Keratinocyte (primary cell): ENCODE data around the gene ERC2. TPM values are rescaled to one million over a fixed set of nuclear protein-coding genes. Genes with fewer than 3 reads are reported as not detected.

ENCODE experiments used
- DNase-seq: peaks from one replicate; pipeline ENCODE4 v3.0.0-alpha.2; 2011; ENCODE audit warnings: low read depth, missing footprints, low spot score
- FAIRE-seq: peaks from 2 replicates; lab custom pipeline; 2011; peaks lifted over from hg19 to GRCh38; lab: Jason Lieb, UNC
- H2AFZ ChIP-seq: 2 replicates; pipeline ENCODE4 v1.6.0; 2012; ENCODE audit warnings: low read length, control low read depth, inconsistent platforms; ENCODE audit not compliant: control insufficient read depth
- H3K27ac ChIP-seq: 2 replicates; pipeline ENCODE4 v1.5.1; 2011; ENCODE audit warnings: low read length; ENCODE audit not compliant: control insufficient read depth, insufficient read depth
- H3K27me3 ChIP-seq: 3 replicates; pipeline ENCODE4 v1.6.0; 2011; ENCODE audit warnings: low read length; ENCODE audit not compliant: control insufficient read depth, insufficient read depth; ENCODE audit errors: extremely low read depth
- H3K36me3 ChIP-seq, 2 experiments: 2 replicates in 1 of 2; 3 replicates in 1 of 2; pipeline ENCODE4 v1.5.1; 2011; ENCODE audit warnings: low read length in 2 of 2, mild to moderate bottlenecking in 1 of 2; ENCODE audit not compliant: control insufficient read depth in 2 of 2, insufficient read depth in 2 of 2; ENCODE audit errors: extremely low read depth in 1 of 2
- H3K4me1 ChIP-seq: 3 replicates; pipeline ENCODE4 v1.5.1; 2011; ENCODE audit warnings: low read length; ENCODE audit not compliant: control insufficient read depth, insufficient read depth; ENCODE audit errors: extremely low read depth
- H3K4me2 ChIP-seq: 3 replicates; pipeline ENCODE4 v1.6.0; 2011; ENCODE audit warnings: low read depth, low read length; ENCODE audit not compliant: control insufficient read depth, insufficient read depth; ENCODE audit errors: extremely low read depth
- H3K4me3 ChIP-seq, 3 experiments: fragments of 200-600 bp in 1 of 3; sonication (generic) in 1 of 3; 2 replicates in 2 of 3; 3 replicates in 1 of 3; pipeline ENCODE4 v1.5.1; 2011 to 2016; ENCODE audit warnings: low read length in 3 of 3, mild to moderate bottlenecking in 3 of 3, control low read depth in 2 of 3, inconsistent platforms in 1 of 3, low read depth in 1 of 3, mixed read lengths in 1 of 3, mixed run types in 1 of 3, moderate library complexity in 1 of 3; ENCODE audit not compliant: control insufficient read depth in 2 of 3, insufficient read depth in 2 of 3; ENCODE audit errors: extremely low read depth in 1 of 3
- H3K79me2 ChIP-seq: 2 replicates; pipeline ENCODE4 v1.6.0; 2012; ENCODE audit warnings: low read length; ENCODE audit not compliant: control insufficient read depth, insufficient read depth
- H3K9ac ChIP-seq: 3 replicates; pipeline ENCODE4 v1.6.0; 2011; ENCODE audit warnings: low read length; ENCODE audit not compliant: control insufficient read depth, insufficient read depth; ENCODE audit errors: extremely low read depth
- H3K9me1 ChIP-seq: 3 replicates; pipeline ENCODE4 v1.6.0; 2011; ENCODE audit warnings: low read length; ENCODE audit not compliant: control insufficient read depth, insufficient read depth; ENCODE audit errors: extremely low read depth
- H3K9me3 ChIP-seq: 2 replicates; pipeline ENCODE4 v1.5.1; 2012; ENCODE audit warnings: low read depth, low read length; ENCODE audit not compliant: control insufficient read depth
- H4K20me1 ChIP-seq: 3 replicates; pipeline ENCODE4 v1.6.0; 2011; ENCODE audit warnings: low read length; ENCODE audit not compliant: control insufficient read depth, insufficient read depth; ENCODE audit errors: extremely low read depth
- CTCF ChIP-seq, 3 experiments: IDR thresholded peaks in 1 of 3; conservative IDR thresholded peaks in 1 of 3; optimal IDR thresholded peaks in 1 of 3; 2 replicates in 2 of 3; 3 replicates in 1 of 3; pipeline versions ENCODE3 to v1.5.1; 2011; ENCODE audit warnings: low read length in 3 of 3, mild to moderate bottlenecking in 3 of 3, moderate library complexity in 2 of 3, control low read depth in 1 of 3, inconsistent platforms in 1 of 3; ENCODE audit not compliant: insufficient read depth in 2 of 3; ENCODE audit errors: extremely low read depth in 1 of 3
- EZH2 ChIP-seq: IDR thresholded peaks from one replicate; pipeline ENCODE4 v1.6.1; 2012; ENCODE audit warnings: inconsistent platforms, mild to moderate bottlenecking, low read length, moderate library complexity
- dilution Hi-C: fragments of 300-500 bp; cut with MboI; formaldehyde crosslinking; loops from one replicate; pipeline ENCODE4 v1.7.0; 2020; ENCODE audit warnings: low sequenced_read_pairs; ENCODE audit not compliant: extremely low pct_ligation_motif_present
- polyA plus RNA-seq, 5 experiments: library from polyadenylated mRNA; depleted of rRNA in 3 of 5; stranded (reverse) in 3 of 5; stranded (forward) in 1 of 5; unstranded in 1 of 5; fragments of >200 nt; gene quantifications; 1 replicate in 1 of 5; 2 replicates in 3 of 5; 3 replicates in 1 of 5; pipeline versions ENCODE4 v1.2.1 to v1.2.3, GENCODE V29; 2011 to 2012; ENCODE audit warnings: missing spikeins in 2 of 5, low read depth in 1 of 5, low replicate concordance in 1 of 5

ERC2 gene
- polyA plus RNA-seq, 1 donor (not counting 4 experiments of a cell fraction or from before 2014, with no cell fraction given) = 0.08 TPM

DNA sequence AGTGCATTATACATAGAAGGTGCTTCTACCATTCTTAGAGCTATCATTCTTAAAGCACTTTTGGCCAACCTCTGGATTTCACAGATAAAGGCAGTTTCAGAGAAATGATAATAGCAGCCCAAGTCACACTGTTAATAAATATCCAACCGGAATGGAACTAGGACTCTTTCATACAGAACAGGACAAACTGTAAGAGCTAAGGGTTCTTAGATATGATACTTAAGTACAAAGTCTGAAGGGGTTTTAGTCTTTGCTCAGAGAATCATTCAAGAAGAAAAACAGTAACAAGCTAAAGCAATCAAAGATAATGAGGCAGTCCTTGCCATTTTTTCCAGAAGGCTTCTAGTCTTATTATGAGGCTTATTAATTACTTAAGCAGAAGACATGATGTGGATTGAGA is 239.0 kb downstream of the ERC2 start:
- no peak overlapping the region for H3K27ac ChIP-seq
- no peaks in the 10 kb centered on the region for H4K20me1 ChIP-seq
- FAIRE-seq (no peak), DNase-seq (no peak)
- no peaks in the 10 kb centered on the region for H3K36me3 ChIP-seq
- H3K9me1 ChIP-seq = no peaks in the 10 kb centered on the region
- H3K4me1 ChIP-seq = no peaks in the 10 kb centered on the region
- no peak overlapping the region for H3K9ac ChIP-seq
- no peaks in the 10 kb centered on the region for H3K27me3 ChIP-seq
- dilution Hi-C loops = no loop called here
- no peak overlapping the region for H3K4me2 ChIP-seq
- no peaks in the 10 kb centered on the region for H3K9me3 ChIP-seq
- no peak overlapping the region for H3K4me3 ChIP-seq
- no peaks in the 10 kb centered on the region for H3K79me2 ChIP-seq
- TF ChIP-seq CTCF (optimal IDR thresholded peaks at IDR 0.05 in 1 of 3, IDR thresholded peaks at IDR 0.05 in 1 of 3, conservative IDR thresholded peaks at IDR 0.05 in 1 of 3; ENCODE audit: extremely low read depth in 1 of 3, insufficient read depth in 2 of 3, low read length in 3 of 3) (no peak), EZH2 (no peak)
- H2AFZ ChIP-seq = no peak overlapping the region

DNA sequence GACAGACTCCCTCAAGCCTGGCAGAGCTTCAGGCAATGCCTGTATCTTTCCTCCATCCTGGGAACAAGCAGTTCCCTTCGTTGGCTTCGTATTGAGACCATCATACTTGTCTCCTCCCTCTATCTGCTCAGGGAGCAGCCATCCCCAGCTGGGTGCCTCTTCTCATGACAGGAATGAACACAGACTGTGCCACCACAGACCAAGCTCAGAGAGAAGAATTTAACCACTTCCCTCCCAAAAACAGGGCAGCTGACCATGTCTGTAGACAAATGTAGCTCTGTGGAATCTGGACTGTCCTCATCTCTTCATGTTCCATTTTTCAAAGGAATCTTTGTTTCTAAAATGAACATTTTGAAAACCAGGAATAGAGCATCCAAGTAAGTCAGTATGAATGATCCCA is 245.4 kb downstream of the ERC2 start:
- H3K9ac ChIP-seq = no peak overlapping the region
- DNase-seq (no peak), FAIRE-seq (no peak)
- no peaks in the 10 kb centered on the region for H3K79me2 ChIP-seq
- TF ChIP-seq CTCF (optimal IDR thresholded peaks at IDR 0.05 in 1 of 3, IDR thresholded peaks at IDR 0.05 in 1 of 3, conservative IDR thresholded peaks at IDR 0.05 in 1 of 3; ENCODE audit: extremely low read depth in 1 of 3, insufficient read depth in 2 of 3, low read length in 3 of 3) (no peak), EZH2 (no peak)
- dilution Hi-C loops = no loop called here
- H3K36me3 ChIP-seq = no peaks in the 10 kb centered on the region
- no peak overlapping the region for H3K27ac ChIP-seq
- no peaks in the 10 kb centered on the region for H3K27me3 ChIP-seq
- H2AFZ ChIP-seq = no peak overlapping the region
- H3K4me1 ChIP-seq = no peaks in the 10 kb centered on the region
- no peak overlapping the region for H3K4me3 ChIP-seq
- no peak overlapping the region for H3K4me2 ChIP-seq
- H4K20me1 ChIP-seq = no peaks in the 10 kb centered on the region
- no peaks in the 10 kb centered on the region for H3K9me1 ChIP-seq
- no peaks in the 10 kb centered on the region for H3K9me3 ChIP-seq
